Uterus (tissue), 2 donors: ENCODE data around the gene DARS2.

ENCODE experiments used
- CTCF ChIP-seq, 4 experiments: fragments of 200-600 bp in 2 of 4; fragments of 450-650 bp in 2 of 4; sonication (generic) in 2 of 4; IDR thresholded peaks; one replicate each; pipeline ENCODE4 v1.5.1; 2016 to 2019; ENCODE audit warnings: antibody characterized with exemption in 4 of 4, mild to moderate bottlenecking in 2 of 4, moderate library complexity in 1 of 4
- POLR2A ChIP-seq, 2 donors: fragments of 450-650 bp; IDR thresholded peaks; one replicate each; pipeline ENCODE4 v1.6.1; 2016; ENCODE audit warnings: antibody characterized with exemption in 2 of 2, mild to moderate bottlenecking in 1 of 2, moderate library complexity in 1 of 2

- TF ChIP-seq CTCF (IDR thresholded peaks at IDR 0.05) (no peak), POLR2A (IDR thresholded peaks at IDR 0.05) (no peak)
Observed at GRCh38 chr1:173866413-173867115, 42.1 kb downstream of the DARS2 start.
